Measurements from ENCODE around the gene RACK1. TPM values are rescaled to one million over a fixed set of nuclear protein-coding genes. Genes with fewer than 3 reads are reported as not detected.
A peak's percentile ranks its signal among the peaks of the same experiment; 100 is the strongest.

Gene RACK1
- total and polyA plus RNA-seq, 2 of the 13 experiments (the other 11 are each of a cell fraction or from before 2014, with no cell fraction given) = 2,514 to 6,141 TPM

- TF ChIP-seq MXI1 (IDR thresholded peaks at IDR 0.05; ENCODE audit: borderline replicate concordance, low read depth, low read length) = no peak; the same call in 2 of the 3 replicates
- TF ChIP-seq ETV6 (CRISPR knock-in tag; conservative IDR thresholded peaks at IDR 0.05) = 0 out of 2 replicates have a peak, but pooled peaks have one; percentile 80
- TF ChIP-seq ZNF543 (CRISPR knock-in tag; IDR thresholded peaks at IDR 0.05) = peak; percentile 57; the same call in 1 of the 2 replicates
- no peak for TF ChIP-seq ATRX (CRISPR knock-in tag; IDR thresholded peaks at IDR 0.05; ENCODE audit: borderline replicate concordance)
- TF ChIP-seq, protein P1, sequence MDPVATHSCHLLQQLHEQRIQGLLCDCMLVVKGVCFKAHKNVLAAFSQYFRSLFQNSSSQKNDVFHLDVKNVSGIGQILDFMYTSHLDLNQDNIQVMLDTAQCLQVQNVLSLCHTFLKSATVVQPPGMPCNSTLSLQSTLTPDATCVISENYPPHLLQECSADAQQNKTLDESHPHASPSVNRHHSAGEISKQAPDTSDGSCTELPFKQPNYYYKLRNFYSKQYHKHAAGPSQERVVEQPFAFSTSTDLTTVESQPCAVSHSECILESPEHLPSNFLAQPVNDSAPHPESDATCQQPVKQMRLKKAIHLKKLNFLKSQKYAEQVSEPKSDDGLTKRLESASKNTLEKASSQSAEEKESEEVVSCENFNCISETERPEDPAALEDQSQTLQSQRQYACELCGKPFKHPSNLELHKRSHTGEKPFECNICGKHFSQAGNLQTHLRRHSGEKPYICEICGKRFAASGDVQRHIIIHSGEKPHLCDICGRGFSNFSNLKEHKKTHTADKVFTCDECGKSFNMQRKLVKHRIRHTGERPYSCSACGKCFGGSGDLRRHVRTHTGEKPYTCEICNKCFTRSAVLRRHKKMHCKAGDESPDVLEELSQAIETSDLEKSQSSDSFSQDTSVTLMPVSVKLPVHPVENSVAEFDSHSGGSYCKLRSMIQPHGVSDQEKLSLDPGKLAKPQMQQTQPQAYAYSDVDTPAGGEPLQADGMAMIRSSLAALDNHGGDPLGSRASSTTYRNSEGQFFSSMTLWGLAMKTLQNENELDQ (CRISPR knock-in tag; IDR thresholded peaks at IDR 0.05; ENCODE audit: borderline replicate concordance) = 0 out of 2 replicates have a peak, but pooled peaks have one; percentile 30
- no peak for TF ChIP-seq ZMAT3 (CRISPR knock-in tag; conservative IDR thresholded peaks at IDR 0.05)
- TF ChIP-seq, protein P2, sequence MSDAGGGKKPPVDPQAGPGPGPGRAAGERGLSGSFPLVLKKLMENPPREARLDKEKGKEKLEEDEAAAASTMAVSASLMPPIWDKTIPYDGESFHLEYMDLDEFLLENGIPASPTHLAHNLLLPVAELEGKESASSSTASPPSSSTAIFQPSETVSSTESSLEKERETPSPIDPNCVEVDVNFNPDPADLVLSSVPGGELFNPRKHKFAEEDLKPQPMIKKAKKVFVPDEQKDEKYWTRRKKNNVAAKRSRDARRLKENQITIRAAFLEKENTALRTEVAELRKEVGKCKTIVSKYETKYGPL (CRISPR knock-in tag; IDR thresholded peaks at IDR 0.05) = peak; percentile 65; the same call in 1 of the 2 replicates
- TF ChIP-seq, protein P3, sequence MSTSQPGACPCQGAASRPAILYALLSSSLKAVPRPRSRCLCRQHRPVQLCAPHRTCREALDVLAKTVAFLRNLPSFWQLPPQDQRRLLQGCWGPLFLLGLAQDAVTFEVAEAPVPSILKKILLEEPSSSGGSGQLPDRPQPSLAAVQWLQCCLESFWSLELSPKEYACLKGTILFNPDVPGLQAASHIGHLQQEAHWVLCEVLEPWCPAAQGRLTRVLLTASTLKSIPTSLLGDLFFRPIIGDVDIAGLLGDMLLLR (CRISPR knock-in tag; IDR thresholded peaks at IDR 0.05) = peak; percentile 46
- no peak for TF ChIP-seq SMC3 (IDR thresholded peaks at IDR 0.05; ENCODE audit: low read length)
- no peak for TF ChIP-seq U2AF2 (IDR thresholded peaks at IDR 0.05; ENCODE audit: low read depth, low read length)
- TF ChIP-seq, protein P4, sequence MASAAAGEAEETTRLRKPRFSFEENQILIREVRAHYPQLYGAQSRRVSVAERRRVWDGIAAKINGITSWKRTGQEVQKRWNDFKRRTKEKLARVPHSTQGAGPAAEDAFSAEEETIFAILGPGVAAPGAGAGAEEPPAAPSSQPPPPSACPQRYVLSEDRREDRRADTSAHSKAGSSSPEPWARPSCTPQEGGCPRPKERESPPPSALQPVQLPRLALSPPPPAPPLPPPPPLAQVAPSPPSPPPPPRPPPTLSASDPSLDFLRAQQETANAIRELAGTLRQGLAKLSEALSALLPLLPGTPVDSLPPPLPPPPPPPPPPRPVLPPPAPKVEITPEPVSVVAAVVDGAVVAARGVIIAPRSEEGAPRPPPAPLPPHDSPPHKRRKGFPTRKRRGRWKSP (CRISPR knock-in tag; IDR thresholded peaks at IDR 0.05) = peak; percentile 90
- TF ChIP-seq ZNF460 (CRISPR knock-in tag; IDR thresholded peaks at IDR 0.05; ENCODE audit: borderline replicate concordance) = 0 out of 2 replicates have a peak, but pooled peaks have one; percentile 7
- TF ChIP-seq MAF1 (CRISPR knock-in tag; IDR thresholded peaks at IDR 0.05; ENCODE audit: borderline replicate concordance) = peak; percentile 95
- TF ChIP-seq, protein P5, sequence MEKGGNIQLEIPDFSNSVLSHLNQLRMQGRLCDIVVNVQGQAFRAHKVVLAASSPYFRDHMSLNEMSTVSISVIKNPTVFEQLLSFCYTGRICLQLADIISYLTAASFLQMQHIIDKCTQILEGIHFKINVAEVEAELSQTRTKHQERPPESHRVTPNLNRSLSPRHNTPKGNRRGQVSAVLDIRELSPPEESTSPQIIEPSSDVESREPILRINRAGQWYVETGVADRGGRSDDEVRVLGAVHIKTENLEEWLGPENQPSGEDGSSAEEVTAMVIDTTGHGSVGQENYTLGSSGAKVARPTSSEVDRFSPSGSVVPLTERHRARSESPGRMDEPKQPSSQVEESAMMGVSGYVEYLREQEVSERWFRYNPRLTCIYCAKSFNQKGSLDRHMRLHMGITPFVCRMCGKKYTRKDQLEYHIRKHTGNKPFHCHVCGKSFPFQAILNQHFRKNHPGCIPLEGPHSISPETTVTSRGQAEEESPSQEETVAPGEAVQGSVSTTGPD (CRISPR knock-in tag; IDR thresholded peaks at IDR 0.05) = no peak; the same call in 1 of the 2 replicates
- no peak; the same call in 1 of the 2 replicates for TF ChIP-seq ZNF772 (CRISPR knock-in tag; IDR thresholded peaks at IDR 0.05)
- 0 out of 2 replicates have a peak, but pooled peaks have one; percentile 46 for TF ChIP-seq ZSCAN12 (CRISPR knock-in tag; IDR thresholded peaks at IDR 0.05)
- TF ChIP-seq ZNF484 (CRISPR knock-in tag; IDR thresholded peaks at IDR 0.05; ENCODE audit: borderline replicate concordance, low read depth) = no peak
- 0 out of 2 replicates have a peak, but pooled peaks have one; percentile 65 for TF ChIP-seq ZNF276 (CRISPR knock-in tag; IDR thresholded peaks at IDR 0.05; ENCODE audit: low read depth)
These were observed 21.7 kb downstream of the RACK1 start (continued) for GRCh38 chr5:181221792-181222629.

Data from HepG2 (cell line).